GM03348 (cell line): ENCODE measurements around the gene TCF20.

ENCODE experiments used
- DNase-seq: peaks from one replicate; pipeline ENCODE4 v3.0.0; 2012; ENCODE audit warnings: low spot score

The TCF20 gene

GRCh38 chr22:42300259-42301076 lies 30.0 kb upstream of the TCF20 start:
- no peak for DNase-seq

- no peak for DNase-seq
Observed at GRCh38 chr22:42299586-42300258, 29.3 kb upstream of the TCF20 start.

GRCh38 chr22:42298746-42299145 lies 28.3 kb upstream of the TCF20 start:
- DNase-seq, result no peak

GRCh38 chr22:42297778-42298177 lies 27.3 kb upstream of the TCF20 start:
- DNase-seq, result no peak

GRCh38 chr22:42296883-42297282 lies 26.4 kb upstream of the TCF20 start:
- no peak for DNase-seq

- DNase-seq, result no peak
Observed at GRCh38 chr22:42296381-42296853, 26.0 kb upstream of the TCF20 start.

- DNase-seq, result peak; percentile 88
Observed at GRCh38 chr22:42294034-42294985, 23.9 kb upstream of the TCF20 start.

GRCh38 chr22:42292732-42293520 lies 22.5 kb upstream of the TCF20 start:
- no peak for DNase-seq

- no peak for DNase-seq
Observed at GRCh38 chr22:42291287-42291686, 20.8 kb upstream of the TCF20 start.

GRCh38 chr22:42289671-42290541 lies 19.5 kb upstream of the TCF20 start:
- DNase-seq, result peak; percentile 43

- no peak for DNase-seq
Observed at GRCh38 chr22:42288791-42289190, 18.3 kb upstream of the TCF20 start.

GRCh38 chr22:42287174-42287890 lies 16.9 kb upstream of the TCF20 start:
- DNase-seq, result no peak

- no peak for DNase-seq
Observed at GRCh38 chr22:42286205-42286604, 15.8 kb upstream of the TCF20 start.

GRCh38 chr22:42285604-42286003 lies 15.2 kb upstream of the TCF20 start:
- DNase-seq, result no peak

GRCh38 chr22:42284643-42285181 lies 14.3 kb upstream of the TCF20 start:
- DNase-seq, result no peak

GRCh38 chr22:42284202-42284591 lies 13.7 kb upstream of the TCF20 start:
- no peak for DNase-seq

GRCh38 chr22:42283278-42284201 lies 13.1 kb upstream of the TCF20 start:
- peak; percentile 45 for DNase-seq

GRCh38 chr22:42282943-42283277 lies 12.5 kb upstream of the TCF20 start:
- no peak for DNase-seq
